ENCODE results near the gene ZNF385B.
"Not testable (repeated sequence)": the region's sequence is repeated elsewhere in the genome, so short reads cannot be mapped to it uniquely, and the experiment has no call there.

ZNF385B gene

GRCh38 chr2:179675435-179675834, 186.0 kb downstream of the ZNF385B start:
- no peak for DNase-seq

DNA sequence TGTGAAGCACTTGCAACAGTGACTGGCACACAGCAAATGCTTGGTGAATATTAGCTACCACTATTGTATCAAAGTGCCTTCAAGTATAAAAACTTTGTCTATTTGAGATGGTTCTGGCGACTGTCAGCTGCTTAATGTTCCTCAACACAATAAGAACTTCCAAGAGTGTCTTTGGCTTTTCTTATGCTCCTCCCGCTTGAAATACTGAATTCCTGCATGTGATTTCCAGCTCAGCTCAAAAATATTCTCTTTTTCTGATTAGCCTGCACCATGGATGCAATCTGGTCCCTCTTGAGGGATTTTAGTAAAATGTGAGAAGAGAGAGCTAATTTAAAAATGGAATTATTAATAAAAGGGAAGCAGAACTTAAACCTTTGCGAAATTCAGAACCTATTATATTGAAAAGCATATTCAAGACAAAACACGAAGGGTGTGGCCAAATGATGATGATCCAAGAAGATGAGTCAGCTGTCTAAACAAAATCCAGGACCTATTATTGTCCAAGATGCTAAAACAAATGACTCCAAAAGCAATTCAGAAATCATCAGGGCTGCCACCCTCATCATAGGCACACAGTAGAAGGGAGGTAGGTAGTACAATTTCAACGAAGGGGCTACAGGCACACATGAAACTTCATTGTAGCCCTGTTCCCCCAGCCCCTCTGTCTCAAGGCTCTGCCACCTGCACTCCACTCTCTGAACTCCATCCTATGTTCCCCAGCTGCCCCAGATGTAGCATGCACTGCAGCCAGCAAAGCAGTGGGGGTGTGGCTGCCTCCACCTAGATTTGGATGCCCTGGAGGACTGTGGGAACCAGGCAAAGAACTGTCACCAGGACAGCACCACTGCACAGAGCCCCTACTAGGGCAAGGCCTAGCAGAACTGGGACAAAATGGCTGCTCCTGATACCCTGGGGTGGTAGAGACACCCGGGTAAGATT, 190.1 kb downstream of the ZNF385B start:
- no peak for DNase-seq

DNA sequence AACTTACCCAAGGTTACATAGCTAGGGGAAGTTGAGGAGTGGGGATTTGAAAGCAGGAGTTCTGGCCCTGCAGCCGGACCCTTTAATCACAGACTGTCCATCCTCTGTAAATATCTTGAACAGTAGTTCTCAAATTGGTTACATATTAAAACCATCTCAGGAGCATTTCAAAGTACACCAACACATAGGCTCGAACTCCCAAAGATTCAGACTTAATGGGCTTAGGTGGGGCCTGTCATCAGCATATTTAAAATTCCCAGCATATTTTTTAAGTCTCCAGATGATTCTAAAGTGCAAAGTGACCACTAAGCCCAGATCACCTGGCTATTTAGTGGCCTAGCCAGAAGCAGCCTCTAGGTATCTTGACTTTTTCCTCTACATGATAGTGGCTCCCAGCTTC, 192.2 kb downstream of the ZNF385B start:
- no peak for DNase-seq

DNA sequence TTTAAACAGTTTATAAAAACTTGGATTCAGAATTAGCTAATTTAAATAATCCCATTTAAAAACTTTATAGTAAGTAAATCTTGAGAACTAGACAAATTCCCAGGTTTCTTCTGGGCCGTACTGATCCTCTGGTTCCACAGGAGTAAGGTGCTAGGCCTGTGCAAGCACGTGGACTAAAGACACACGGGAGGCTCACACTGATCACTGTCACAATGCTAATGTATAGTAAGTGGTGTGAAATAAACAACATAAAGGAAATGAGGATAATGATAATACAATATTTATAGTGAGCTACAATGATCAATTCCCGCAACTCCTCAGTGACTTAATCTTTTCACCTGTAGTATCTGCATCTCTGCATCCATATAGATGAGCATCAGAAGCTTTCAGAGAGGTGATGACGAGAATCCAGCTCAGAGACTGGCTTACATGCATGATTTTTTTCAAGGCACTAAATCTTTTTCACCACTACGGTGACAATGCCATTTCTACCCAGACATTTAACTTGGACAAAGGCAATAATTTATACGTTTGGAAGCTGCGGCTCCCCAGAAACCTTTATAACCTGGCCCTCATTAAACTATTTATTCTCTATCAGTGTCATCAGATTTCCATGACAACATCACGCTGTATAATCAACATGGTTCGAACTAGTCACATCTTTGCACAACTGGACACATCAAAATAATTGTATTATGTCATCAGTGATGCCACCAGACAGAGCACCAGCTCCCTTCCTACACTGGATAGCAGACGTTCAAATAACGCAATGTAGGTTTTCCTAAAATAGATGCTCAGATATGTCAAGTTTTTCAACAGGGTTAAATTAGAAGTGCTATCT, 196.2 kb downstream of the ZNF385B start:
- no peak for DNase-seq

DNA sequence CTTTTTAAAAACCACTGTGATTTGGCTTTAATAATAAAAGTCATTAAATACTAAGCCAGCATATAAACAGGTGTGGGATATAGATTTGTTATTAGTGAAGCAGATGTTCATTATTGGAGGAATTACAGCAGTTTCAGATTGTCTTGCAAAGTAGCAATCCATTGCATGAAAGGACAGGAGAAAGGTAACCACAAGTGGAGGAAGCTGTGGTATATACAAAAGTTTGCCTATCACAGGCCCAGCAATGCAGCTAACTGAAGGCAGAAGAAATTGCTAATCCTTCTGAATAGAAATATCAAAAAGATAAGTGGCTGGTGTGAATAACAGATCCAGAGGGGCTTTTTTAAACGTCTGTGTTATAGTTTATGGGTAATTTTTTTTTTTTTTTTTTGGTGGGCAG, 199.4 kb downstream of the ZNF385B start:
- no peak for DNase-seq

DNA sequence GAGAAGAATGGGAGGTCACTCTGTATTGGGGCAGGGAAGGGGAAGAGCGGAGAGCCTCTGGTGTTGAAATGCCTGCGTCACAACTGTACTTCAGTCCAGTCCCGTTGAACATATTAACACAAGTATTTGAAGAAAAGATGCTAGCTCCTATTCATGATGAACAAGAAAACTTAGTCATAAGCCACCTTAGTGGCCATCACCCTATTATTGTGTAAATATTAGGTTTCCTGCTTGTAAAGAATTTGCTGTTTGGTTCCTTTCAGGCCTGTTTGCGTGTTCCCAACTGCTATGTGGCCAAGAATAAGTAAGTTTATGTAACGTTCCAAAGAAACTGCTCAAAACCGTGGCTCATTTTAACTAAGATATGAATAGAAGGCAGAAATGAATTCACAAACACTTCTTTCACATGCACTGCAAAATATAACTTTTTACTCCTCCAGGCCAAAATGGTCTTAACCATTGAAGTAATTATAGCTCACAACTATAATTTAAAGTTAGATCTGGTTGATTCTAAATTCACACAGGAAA, 204.3 kb downstream of the ZNF385B start:
- DNase-seq = no peak

DNA sequence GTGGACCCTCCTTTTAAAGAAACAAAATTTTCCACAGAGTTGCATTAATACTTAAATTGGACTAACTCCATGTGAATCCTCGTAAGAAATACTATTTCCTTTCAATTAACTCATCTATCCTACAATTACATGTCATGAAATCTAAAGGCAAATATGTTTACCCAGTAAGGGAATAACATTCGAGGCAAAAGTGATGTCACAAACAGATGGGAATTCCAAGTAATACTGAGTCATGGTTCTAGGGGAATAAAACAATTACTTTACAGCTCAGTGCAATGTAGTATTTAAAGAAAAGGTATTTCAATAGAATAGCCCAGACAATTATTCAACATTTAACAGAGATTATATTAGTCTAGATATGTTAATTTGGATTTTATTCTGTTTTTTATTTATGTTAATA, 205.8 kb downstream of the ZNF385B start:
- DNase-seq = no peak

DNA sequence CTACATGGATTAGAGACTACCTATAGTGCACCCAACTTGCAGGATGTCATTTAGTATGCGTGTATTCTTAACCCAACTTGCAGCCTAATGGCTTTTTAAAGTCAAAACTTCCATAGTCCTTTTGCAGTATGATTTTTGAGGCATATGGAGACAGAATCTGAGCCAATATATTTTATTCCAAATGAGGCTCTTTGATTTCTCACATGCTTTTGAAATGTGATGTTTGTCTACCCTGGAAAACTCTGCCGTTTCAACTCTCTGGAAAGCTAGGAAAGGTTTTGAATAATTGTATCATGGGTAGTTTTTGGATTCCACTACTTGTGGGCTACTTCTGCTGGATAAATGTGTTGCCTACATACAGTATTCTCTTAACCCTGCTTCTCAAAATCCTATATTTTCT, 206.6 kb downstream of the ZNF385B start:
- DNase-seq = no peak

- DNase-seq = no peak
These were observed 209.1 kb downstream of the ZNF385B start for GRCh38 chr2:179652296-179652695.

DNA sequence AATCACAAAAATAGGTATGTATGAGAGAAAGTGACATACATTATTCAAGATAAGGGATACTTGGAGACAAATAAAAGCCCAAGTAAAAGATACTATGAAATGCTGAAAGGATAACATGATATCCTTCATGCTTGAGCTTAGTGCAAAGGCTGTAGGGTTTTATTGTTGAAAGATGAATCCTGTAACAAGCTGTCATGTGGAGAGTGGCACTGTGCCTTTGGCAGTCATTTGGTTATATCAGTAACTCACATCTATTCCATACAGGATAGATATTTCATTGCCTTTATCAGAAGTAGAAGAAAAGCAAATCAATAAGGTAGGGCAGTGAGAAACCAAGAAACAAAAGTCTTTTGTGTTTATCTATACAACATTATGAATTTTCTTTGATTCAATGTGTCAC, 211.0 kb downstream of the ZNF385B start:
- no peak for DNase-seq

DNA sequence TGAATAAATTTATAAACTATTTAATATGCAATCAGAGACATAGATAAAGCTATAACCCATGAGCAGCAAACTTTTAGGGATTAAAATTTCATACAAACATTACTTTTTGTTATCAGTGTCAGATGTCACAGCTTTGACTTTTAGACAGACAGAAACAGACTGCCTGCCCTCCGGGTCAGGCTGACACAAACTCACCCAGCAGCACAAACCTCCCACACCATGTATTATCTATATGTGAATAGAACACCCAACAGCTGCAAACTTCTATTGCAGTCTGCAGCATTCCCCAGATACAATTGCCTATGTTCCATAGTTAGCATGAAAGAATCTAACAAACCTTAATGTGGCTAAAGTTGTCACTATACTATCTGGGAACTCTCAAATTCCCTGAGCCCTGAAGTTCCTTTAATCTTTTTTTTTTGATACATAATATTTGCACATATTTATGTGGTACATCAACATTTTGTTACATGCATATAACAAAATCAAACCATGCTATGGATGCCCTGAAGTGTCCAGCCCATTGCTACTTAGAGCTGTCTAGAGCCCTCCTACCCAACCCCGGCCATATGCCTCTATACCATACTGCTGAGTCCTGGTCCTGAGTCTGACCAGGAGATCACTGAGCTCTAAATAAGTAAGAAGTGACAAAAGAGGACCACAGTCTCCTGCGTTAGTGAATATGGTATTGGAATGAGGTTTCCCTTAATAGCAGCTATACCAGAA, 214.4 kb downstream of the ZNF385B start:
- no peak for DNase-seq

DNA sequence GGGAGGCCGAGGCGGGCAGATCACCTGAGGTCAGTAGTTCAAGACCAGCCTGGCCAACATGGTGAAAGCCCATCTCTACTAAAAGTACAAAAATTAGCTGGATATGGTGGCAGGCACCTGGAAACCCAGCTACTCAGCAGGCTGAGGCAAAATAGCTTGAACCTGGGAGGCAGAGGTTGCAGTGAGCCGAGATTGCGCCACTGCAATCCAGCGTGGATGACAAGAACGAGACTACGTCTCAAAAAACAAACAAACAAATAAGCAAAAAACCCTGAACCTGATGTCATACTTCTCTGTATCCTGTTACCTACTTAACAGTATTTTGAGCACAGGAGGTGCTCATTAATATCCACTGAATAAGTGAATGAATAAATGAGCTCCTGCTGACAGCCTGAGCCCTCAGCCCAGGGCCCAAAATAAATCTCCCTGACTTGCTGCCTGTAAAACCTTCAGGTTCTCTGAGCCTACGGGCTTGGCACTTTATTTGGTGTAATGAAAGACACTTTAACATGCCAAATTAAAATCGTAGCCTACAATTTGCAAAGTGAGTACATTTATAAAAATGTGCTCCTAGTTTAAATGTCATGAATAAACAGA, 215.1 kb downstream of the ZNF385B start:
- no peak for DNase-seq

GRCh38 chr2:179645047-179645446, 216.4 kb downstream of the ZNF385B start:
- no peak for DNase-seq

- no peak for DNase-seq
These were observed 218.9 kb downstream of the ZNF385B start for GRCh38 chr2:179642462-179642861.

- no peak for DNase-seq
These were observed 224.4 kb downstream of the ZNF385B start for GRCh38 chr2:179636995-179637394.

DNA sequence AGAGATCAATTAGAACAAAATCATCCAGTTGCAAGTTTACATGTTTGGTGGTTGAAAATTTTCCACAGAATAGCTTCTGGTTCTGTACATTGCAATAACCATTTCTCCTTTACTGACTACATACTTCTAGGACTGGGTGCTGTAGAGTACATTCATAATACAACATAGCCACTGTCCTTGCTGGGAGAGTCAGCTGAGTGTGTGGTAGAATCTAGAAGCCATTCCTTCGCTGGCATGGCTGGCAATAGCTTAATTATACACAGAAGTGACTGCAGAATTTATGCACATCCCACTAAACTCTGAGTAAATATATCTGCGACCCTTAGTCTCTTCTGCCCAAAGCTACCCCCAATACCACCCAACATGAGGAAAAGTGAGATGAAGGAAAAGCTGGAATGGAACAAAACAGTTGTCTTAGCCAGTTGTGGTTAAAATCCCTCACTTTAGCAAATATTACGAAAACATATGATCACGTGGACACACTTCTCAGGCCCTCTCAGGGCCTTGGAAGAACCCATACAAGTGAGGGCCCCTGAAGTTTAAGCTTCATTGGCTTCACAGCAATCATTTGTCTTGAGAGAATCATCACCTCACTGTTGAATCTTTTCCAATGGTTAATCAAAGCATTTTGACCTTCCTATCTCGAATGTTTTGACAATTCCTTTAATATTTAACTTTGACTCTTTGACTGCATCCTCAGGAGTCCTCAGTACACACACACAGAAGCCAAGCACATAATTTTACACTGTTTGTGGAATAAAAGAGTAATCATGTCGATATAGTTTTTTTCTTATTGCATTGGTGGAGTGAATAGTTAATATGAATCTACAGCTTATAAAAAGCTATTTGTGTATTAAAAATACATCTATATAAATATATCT, 225.1 kb downstream of the ZNF385B start:
- DNase-seq = no peak

DNA sequence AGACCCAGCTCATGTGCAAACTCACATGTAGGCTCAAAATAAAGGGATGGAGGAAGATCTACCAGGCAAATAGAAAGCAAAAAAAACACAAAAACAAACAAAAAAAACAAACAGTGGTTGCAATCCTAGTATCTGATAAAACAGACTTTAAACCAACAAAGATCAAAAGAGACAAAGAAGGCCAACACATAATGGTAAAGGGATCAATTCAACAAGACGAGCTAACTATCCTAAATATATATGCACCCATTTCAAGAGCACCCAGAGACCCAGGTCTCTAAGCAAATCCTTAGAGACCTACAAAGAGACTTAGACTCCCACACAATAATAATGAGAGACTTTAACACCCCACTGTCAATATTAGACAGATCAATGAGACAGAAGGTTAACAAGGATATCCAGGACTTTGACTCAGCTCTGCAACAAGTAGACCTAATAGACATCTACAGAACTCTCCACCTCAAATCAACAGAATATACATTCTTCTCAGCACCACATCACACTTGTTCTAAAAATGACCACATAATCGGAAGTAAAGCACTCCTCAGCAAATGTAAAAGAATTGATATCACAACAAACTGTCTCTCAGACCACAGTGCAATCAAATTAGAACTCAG, 229.5 kb downstream of the ZNF385B start:
- not testable (repeated sequence) for DNase-seq

DNA sequence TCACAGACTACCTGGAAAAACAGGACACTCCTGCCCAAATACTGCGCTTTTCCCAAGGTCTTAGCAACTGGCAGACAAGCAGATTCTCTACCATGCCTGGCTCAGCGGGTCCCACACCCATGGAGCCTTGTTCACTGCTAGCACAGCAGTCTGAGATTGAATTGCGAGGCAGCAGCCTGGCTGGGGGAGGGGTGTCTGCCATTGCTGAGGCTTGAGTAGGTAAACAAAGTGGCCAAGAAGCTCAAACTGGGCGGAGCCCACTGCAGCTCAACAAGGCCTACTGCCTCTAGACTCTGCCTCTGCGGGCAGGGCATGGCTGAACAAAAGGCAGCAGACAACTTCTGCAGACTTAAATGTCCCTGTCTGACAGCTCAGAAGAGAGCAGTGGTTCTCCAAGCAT, 231.6 kb downstream of the ZNF385B start:
- not testable (repeated sequence) for DNase-seq

DNA sequence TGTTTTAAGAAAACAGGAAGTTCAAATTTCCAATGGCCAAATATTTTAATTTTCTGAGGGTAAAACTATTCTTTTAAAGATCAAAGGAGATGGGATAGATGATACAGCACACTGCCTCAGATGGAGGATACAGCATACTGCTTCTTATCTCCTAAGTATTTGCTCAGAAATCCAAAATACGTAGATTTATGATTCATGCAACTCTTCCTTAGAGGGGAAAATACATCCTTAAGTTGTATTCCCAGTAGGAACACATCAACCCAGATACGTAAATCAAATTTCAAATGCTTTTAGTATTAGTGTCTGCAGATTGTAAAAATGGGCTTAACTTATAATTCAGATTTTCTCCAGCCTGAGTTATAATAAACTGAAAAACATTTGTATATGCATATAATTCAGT, 235.2 kb downstream of the ZNF385B start:
- DNase-seq = no peak

DNA sequence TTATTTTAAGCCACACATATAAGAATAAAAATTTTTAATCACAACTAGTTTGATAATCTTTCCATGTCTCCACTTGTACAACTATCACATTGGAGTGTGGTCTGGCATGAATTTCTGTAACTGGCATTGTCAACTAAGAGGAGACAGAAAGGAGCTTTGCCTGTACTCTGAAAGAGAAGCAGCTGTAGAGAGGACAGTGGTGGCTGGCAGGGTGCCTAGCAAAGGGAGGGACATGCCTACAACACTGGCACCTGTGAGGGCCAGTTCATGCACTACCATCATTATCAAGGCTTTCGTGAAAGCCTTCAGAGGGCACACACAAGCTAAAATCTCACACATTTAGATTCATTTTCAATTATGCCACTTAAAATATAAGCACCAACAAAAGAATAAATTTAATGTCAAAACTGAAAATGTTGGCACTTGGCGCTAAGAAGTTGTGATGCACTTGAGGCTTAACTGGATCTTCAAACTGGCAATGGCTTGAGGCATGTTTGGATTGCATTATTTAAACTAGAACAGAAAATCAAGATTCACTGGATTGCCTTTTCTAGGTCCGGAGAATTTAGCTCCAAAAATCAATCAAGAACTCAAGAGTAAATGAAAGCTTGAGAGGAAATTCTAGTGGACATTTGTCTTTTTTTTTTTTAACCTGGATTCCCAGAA, 238.6 kb downstream of the ZNF385B start:
- DNase-seq = no peak
